Measurements from ENCODE around the gene EOMES. TPM values are rescaled to one million over a fixed set of nuclear protein-coding genes. Genes with fewer than 3 reads are reported as not detected.
A peak's percentile ranks its signal among the peaks of the same experiment; 100 is the strongest.

EOMES gene
- total RNA-seq, 1 experiment from 2014 or later = 0.47 TPM

DNA sequence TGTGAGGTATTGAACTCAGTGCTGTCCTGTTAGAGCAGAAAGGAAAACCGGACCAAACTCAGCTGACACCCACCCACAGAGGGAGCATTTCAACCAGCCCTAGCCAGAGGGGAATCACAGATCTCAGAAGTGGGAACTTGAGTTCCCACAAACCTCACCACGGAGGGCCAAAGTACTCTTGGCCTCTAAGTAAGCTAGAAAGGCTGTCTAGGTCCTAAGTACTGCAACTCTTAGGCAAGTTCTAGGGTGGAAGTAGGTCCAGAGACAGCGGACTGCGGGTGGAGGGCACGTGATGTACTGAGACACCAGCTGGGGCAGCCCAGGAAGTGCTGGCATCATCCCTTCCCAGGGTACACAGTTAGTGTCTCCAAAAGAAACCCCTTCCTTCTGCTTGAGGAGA is 34.1 kb downstream of the EOMES start:
- TF ChIP-seq EZH2 (IDR thresholded peaks at IDR 0.05; ENCODE audit: low read length, unreplicated experiment) (no peak), EZH2phosphoT487 (IDR thresholded peaks at IDR 0.05; ENCODE audit: borderline replicate concordance, low read length) (no peak)
- TF ChIP-seq, protein P1, sequence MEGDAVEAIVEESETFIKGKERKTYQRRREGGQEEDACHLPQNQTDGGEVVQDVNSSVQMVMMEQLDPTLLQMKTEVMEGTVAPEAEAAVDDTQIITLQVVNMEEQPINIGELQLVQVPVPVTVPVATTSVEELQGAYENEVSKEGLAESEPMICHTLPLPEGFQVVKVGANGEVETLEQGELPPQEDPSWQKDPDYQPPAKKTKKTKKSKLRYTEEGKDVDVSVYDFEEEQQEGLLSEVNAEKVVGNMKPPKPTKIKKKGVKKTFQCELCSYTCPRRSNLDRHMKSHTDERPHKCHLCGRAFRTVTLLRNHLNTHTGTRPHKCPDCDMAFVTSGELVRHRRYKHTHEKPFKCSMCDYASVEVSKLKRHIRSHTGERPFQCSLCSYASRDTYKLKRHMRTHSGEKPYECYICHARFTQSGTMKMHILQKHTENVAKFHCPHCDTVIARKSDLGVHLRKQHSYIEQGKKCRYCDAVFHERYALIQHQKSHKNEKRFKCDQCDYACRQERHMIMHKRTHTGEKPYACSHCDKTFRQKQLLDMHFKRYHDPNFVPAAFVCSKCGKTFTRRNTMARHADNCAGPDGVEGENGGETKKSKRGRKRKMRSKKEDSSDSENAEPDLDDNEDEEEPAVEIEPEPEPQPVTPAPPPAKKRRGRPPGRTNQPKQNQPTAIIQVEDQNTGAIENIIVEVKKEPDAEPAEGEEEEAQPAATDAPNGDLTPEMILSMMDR (conservative IDR thresholded peaks at IDR 0.05; ENCODE audit: low read depth, low read length) = no peak
- Histone ChIP-seq H3F3A (ENCODE audit: low read length, unreplicated experiment) (no peaks in the 10 kb centered on the region), H3K79me2 (ENCODE audit: low read length) (no peaks in the 10 kb centered on the region), H3K4me2 (ENCODE audit: low read length) (no peak overlapping the region), H3K36me3 (ENCODE audit: low read depth, low read length) (no peaks in the 10 kb centered on the region), H4K20me1 (ENCODE audit: low read length) (no peaks in the 10 kb centered on the region), H3K27ac (ENCODE audit: low read length) (no peak overlapping the region), H3K27me3 (ENCODE audit: low read length) (no peaks in the 10 kb centered on the region), H3K4me1 (ENCODE audit: insufficient read depth, low read length) (no peaks in the 10 kb centered on the region; the same call in 1 of the 2 replicates), H3K9me2 (replicated peaks; ENCODE audit: low read length) (no peaks in the 10 kb centered on the region), H3K9ac (ENCODE audit: low read length) (no peak overlapping the region), H2AFZ (ENCODE audit: low read length) (no peak overlapping the region), H3K4me3 (ENCODE audit: low read length) (no peak overlapping the region), H3K9me3 (ENCODE audit: low read length) (peaks cover 9% of the 10 kb centered on the region)
- ChIA-PET CTCF (no interaction called here), POLR2A (ENCODE audit: unreplicated experiment) (no interaction called here)
- intact Hi-C loops (cut with micrococcal nuclease) = no loop called here
- DNase-seq (no peak), ATAC-seq (no peak)
- BruUV-seq (replicated peaks) = no TSS peak

DNA sequence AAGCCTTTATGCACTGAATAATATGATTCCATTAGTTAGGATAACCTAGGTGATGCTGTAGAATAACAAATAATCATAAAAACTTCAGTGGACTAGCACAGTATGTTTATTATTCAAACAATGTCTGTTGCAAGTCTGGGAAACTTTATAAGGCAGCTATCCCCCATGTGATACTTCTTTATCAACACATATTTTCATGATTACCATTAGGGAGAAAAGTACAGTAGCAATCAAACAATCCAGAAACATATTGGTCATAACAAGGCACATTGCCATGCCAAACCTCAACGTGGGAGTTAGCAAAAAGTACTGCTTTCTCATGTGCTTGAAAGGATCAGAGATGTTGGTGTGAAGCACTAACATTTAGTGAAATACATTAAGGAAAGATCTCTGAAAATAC is 35.5 kb downstream of the EOMES start:
- BruUV-seq (replicated peaks) = no TSS peak
- TF ChIP-seq EZH2 (IDR thresholded peaks at IDR 0.05; ENCODE audit: low read length, unreplicated experiment) (no peak), EZH2phosphoT487 (IDR thresholded peaks at IDR 0.05; ENCODE audit: borderline replicate concordance, low read length) (no peak)
- TF ChIP-seq, protein P1 (conservative IDR thresholded peaks at IDR 0.05; ENCODE audit: low read depth, low read length) = no peak
- intact Hi-C loops (cut with micrococcal nuclease) = no loop called here

DNA sequence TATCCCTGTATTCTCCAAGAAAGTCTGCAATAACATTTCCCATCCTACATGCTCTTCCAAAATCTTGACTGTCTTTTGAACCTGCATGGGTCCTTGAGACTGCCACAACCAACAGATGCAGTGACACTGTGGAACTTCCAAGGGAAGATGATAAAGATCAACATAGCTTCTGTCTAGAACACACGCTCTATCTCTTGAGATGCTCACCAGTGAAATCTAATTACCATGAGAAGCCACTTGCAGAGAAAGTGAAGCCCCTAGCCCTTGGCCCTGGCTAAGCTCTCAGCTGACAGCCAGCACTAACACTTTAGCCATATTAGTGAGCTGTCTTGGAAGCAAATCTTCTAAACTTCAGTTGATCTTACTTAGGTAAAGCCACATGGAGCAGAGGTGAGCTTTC is 36.6 kb downstream of the EOMES start:
- CTCF ChIA-PET = interaction anchor here (0.6 kb wide), 1 partner anchor 35 kb away, joined by 4 read pairs; no protein-coding TSS in a partner anchor
- BruUV-seq (replicated peaks) = no TSS peak

More for the DNA sequence above, 35.5 kb downstream of the EOMES start:
- DNase-seq = peak; percentile 15
- Histone ChIP-seq H3K36me3 (ENCODE audit: low read depth, low read length) (no peaks in the 10 kb centered on the region), H3K4me2 (ENCODE audit: low read length) (no peak overlapping the region), H2AFZ (ENCODE audit: low read length) (no peak overlapping the region), H3K9me2 (replicated peaks; ENCODE audit: low read length) (no peaks in the 10 kb centered on the region), H3K79me2 (ENCODE audit: low read length) (no peaks in the 10 kb centered on the region), H3K4me3 (ENCODE audit: low read length) (no peak overlapping the region), H3K27me3 (ENCODE audit: low read length) (no peaks in the 10 kb centered on the region), H3K9me3 (ENCODE audit: low read length) (peaks cover 9% of the 10 kb centered on the region; the same call in 1 of the 2 replicates), H3K4me1 (ENCODE audit: insufficient read depth, low read length) (no peaks in the 10 kb centered on the region; the same call in 1 of the 2 replicates), H4K20me1 (ENCODE audit: low read length) (no peaks in the 10 kb centered on the region), H3F3A (ENCODE audit: low read length, unreplicated experiment) (no peaks in the 10 kb centered on the region), H3K9ac (ENCODE audit: low read length) (no peak overlapping the region), H3K27ac (ENCODE audit: low read length) (no peak overlapping the region)
- ChIA-PET CTCF (no interaction called here), POLR2A (ENCODE audit: unreplicated experiment) (no interaction called here)
- peak; percentile 59 for ATAC-seq

More for the DNA sequence above, 36.6 kb downstream of the EOMES start:
- Histone ChIP-seq H3K36me3 (ENCODE audit: low read depth, low read length) (no peaks in the 10 kb centered on the region), H3K4me2 (ENCODE audit: low read length) (no peak overlapping the region), H3K9ac (ENCODE audit: low read length) (no peak overlapping the region), H2AFZ (ENCODE audit: low read length) (no peak overlapping the region), H3K9me3 (ENCODE audit: low read length) (peaks cover 3% of the 10 kb centered on the region; the same call in 1 of the 2 replicates), H3K79me2 (ENCODE audit: low read length) (no peaks in the 10 kb centered on the region), H3K4me1 (ENCODE audit: insufficient read depth, low read length) (peaks cover 10% of the 10 kb centered on the region), H4K20me1 (ENCODE audit: low read length) (no peaks in the 10 kb centered on the region), H3K27me3 (ENCODE audit: low read length) (no peaks in the 10 kb centered on the region), H3K27ac (ENCODE audit: low read length) (no peak overlapping the region), H3F3A (ENCODE audit: low read length, unreplicated experiment) (no peaks in the 10 kb centered on the region), H3K4me3 (ENCODE audit: low read length) (no peak overlapping the region), H3K9me2 (replicated peaks; ENCODE audit: low read length) (no peaks in the 10 kb centered on the region)
- intact Hi-C loops (cut with micrococcal nuclease) = no loop called here
- POLR2A ChIA-PET (ENCODE audit: unreplicated experiment) = no interaction called here
- ATAC-seq = no peak
- TF ChIP-seq EZH2phosphoT487 (IDR thresholded peaks at IDR 0.05; ENCODE audit: borderline replicate concordance, low read length) (no peak), EZH2 (IDR thresholded peaks at IDR 0.05; ENCODE audit: low read length, unreplicated experiment) (no peak)
- DNase-seq = no peak

Data from PC-3 (cell line).